Posterior cingulate gyrus (tissue), 11 donors: ENCODE results near the gene CCDC12.

Experiments used
- DNase-seq, 10 donors: peaks; one replicate each; pipeline versions ENCODE4 v3.0.0 to v3.0.0-alpha.2; 2020 to 2021; ENCODE audit warnings: mixed read lengths in 3 of 10
- intact Hi-C: fragments of 100-400 bp; cut with DNase I; formaldehyde crosslinking; loops from one replicate; pipeline ENCODE4 v1.15.1; 2023

The CCDC12 gene

GRCh38 chr3:46888705-46889104 is 87.8 kb downstream of the CCDC12 start:
- intact Hi-C loops = no loop called here
- no peak for DNase-seq

GRCh38 chr3:46887980-46888494 is 88.5 kb downstream of the CCDC12 start:
- DNase-seq = no peak
- intact Hi-C loops = no loop called here

- intact Hi-C loops = no loop called here
- no peak for DNase-seq
Observed at GRCh38 chr3:46885612-46886011, 90.9 kb downstream of the CCDC12 start.

GRCh38 chr3:46884929-46885328 is 91.6 kb downstream of the CCDC12 start:
- DNase-seq = no peak
- intact Hi-C loops = no loop called here

- DNase-seq = no peak
- intact Hi-C loops = no loop called here
Observed at GRCh38 chr3:46884427-46884826, 92.1 kb downstream of the CCDC12 start.

GRCh38 chr3:46883830-46884185 is 92.7 kb downstream of the CCDC12 start:
- DNase-seq = no peak
- intact Hi-C loops = no loop called here

- intact Hi-C loops = no loop called here
- no peak for DNase-seq
Observed at GRCh38 chr3:46883054-46883829, 93.3 kb downstream of the CCDC12 start.

- no peak for DNase-seq
- intact Hi-C loops = no loop called here
Observed at GRCh38 chr3:46882377-46883053, 94.0 kb downstream of the CCDC12 start.

GRCh38 chr3:46881596-46882376 is 94.8 kb downstream of the CCDC12 start:
- no peak for DNase-seq
- intact Hi-C loops = no loop called here

- no peak for DNase-seq
- intact Hi-C loops = no loop called here
Observed at GRCh38 chr3:46880884-46881595, 95.5 kb downstream of the CCDC12 start.

- intact Hi-C loops = no loop called here
Observed at GRCh38 chr3:46878781-46879436, 97.6 kb downstream of the CCDC12 start.

GRCh38 chr3:46877406-46878125 is 99.0 kb downstream of the CCDC12 start, which contains the start of gene PTH1R:
Gene PTH1R (plus strand): TSS chr3:46877721. CDS start chr3:46883560, 5,839 bp downstream.
- intact Hi-C loops = no loop called here
- no peak for DNase-seq

More at GRCh38 chr3:46878781-46879436, 97.6 kb downstream of the CCDC12 start:
- no peak for DNase-seq

- DNase-seq = no peak
- intact Hi-C loops = no loop called here
Observed at GRCh38 chr3:46876313-46877300, 99.9 kb downstream of the CCDC12 start.

GRCh38 chr3:46875560-46875959 is 101.0 kb downstream of the CCDC12 start:
- no peak for DNase-seq
- intact Hi-C loops = no loop called here

- intact Hi-C loops = no loop called here
- no peak for DNase-seq
Observed at GRCh38 chr3:46874430-46874829, 102.1 kb downstream of the CCDC12 start.

GRCh38 chr3:46873521-46873920 is 103.0 kb downstream of the CCDC12 start:
- no peak for DNase-seq
- intact Hi-C loops = no loop called here
